HG02678 (cell line): Measurements from ENCODE around the gene HOXB7.
A peak's percentile ranks its signal among the peaks of the same experiment; 100 is the strongest.

ENCODE experiments used
- ATAC-seq: cut with Tn5 transposase; IDR thresholded peaks from one replicate; pipeline ENCODE4 v1.9.1; 2021; ENCODE audit warnings: mild to moderate bottlenecking, moderate library complexity; ENCODE audit not compliant: unreplicated experiment

Gene HOXB7

DNA sequence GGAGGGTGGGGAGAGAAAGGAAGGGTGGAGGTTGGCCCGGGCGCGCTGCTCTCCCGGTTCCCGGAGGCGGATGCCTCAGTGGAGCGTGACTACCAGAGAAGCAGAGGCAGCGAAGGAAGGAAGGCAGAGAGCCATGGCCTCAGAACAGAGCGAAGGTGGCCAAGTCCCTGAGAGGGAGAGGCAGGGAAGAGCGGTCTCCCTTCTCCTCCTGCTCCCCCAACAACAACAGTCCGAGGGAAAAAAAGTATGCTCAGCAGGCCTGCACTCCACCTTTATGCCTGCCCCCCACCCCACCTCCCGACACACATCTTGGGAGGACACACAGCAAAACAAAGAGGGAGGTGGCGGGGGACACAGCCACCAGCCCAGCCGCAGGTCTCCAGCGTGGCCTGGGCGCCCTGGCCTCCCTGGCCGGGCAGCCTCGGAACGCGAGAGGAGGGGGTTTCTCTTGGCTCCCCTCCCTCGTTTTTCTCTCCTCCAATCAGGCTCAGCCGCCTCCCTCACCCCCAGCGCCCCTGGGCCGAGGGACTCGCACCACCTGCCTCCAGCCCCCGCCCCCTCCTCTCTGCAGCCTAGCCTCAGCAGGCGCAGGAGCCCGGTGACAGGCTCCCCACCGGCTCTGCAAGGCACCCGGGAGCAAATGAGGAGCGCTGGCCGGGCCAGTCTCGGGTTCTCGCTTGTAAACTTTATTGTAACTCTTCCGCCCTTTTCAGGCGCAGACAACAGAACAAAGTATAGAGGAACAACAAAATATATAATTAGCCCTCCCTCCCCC lies 1.1 kb upstream of the HOXB7 start:
- no peak for ATAC-seq

DNA sequence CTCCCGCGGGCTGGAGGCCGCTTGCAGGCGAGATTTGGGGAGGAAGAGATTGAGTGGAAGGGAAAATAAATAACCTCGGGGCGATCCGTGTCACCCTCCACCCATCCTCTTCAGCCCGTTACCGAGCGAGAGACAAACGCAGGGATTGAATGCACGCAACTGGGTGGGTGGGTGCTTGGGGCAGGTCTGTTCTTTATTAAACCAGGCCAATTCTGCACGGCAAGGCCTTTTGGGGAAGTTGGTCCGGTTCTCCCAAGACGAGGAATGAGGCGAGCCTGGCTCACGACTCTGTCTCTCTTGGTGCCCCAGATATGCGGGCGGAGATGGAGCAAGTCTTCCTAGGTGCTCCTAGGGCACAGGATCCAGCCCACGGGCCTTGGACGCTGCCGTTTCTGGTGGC lies 396 bp upstream of the HOXB7 start:
- peak; percentile 12 for ATAC-seq

DNA sequence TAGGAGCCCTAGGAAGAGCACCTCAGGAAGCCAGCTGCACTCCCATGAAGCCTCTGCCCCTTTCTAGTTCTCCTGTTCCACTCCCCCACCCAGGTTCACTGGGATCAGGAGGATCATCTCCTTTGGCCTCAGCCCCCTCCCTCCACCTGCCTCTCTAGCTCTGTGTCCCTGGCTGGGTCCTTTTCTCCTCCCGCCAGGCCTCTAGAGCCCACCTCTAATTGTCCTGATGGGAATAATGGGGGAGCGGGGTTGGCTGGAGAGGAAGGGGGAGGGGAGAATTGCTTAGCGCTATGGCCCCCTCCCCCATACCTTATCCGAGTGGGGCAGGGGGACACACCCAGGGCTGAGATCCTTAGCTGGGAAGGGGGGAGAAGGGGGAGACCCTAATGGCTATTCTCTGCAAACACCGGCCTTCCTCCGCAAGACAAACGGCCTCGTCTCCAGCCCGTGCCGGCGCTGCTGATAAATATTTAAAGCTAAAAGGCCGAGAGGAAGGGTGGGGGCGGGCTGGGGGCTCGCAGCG lies 997 bp downstream of the HOXB7 start:
- ATAC-seq, result no peak

DNA sequence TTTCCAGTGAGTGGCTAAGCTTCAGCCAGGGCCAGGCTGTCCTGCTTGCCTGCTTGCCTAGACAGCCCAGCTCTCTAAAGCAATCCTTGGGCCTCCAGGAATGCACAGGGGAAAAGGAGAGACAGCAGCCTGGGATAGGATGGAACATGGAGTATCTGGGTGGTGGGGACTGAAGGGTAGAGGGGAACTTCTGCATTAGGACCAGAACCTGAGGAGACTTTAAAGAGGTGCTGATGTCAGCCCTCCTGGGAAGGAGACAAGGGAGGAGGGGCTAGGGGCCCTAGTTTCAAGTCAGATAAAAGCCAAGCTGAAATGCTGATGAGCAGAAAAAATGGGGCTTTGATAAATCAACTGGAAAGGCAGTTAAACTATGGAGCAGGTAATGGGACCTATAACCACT lies 1.8 kb downstream of the HOXB7 start:
- ATAC-seq, result no peak

DNA sequence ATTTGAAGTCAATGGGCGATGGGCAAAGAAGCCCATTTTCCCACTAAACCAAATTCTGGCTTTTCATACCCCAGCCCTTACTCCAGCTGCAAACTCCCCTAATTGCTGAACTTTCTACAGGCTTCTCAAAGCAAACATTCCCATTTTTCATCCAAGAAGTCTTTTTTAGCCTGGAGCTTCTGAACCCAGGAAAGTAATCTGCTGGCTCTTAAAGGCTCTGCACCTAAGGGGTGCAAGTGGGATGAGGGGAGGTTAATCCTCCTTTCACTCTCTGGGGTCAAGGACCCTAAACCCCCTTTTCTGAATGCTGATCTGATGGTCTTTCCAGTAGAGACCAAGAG lies 2.4 kb downstream of the HOXB7 start:
- ATAC-seq, result no peak

DNA sequence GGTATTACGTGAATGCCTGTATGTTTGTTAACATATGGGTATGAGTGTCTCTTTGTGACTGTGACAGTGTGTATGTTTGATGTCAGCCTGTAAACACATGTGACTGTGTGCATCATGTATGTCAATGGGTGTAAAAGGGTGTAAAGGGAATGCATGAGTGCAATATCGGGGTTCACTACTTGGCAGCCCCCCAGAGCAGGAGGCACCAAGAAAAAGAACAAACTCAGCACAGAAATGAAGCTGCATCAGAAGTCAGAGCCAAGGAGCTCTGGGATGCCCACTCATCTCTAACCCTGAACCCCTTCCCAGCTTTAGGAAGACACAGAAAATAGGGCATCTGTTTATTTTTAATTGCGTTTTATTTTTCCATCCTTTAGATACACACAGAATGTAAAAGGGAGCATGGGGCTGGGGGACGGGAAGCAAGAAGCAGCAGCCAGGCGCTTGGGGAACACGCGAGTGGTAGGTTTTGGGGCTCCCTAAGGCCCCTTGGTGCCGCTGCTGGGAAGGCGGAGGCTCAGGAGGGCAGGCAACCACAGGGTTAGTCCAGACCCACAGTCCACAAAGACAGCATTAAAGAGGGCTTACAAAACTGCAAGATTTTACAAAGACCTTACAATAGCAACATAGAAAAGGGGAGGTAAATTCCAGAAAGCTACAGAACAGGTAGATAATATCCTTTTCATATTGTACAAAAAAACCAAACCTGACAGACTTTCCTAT lies 3.8 kb downstream of the HOXB7 start:
- no peak for ATAC-seq

DNA sequence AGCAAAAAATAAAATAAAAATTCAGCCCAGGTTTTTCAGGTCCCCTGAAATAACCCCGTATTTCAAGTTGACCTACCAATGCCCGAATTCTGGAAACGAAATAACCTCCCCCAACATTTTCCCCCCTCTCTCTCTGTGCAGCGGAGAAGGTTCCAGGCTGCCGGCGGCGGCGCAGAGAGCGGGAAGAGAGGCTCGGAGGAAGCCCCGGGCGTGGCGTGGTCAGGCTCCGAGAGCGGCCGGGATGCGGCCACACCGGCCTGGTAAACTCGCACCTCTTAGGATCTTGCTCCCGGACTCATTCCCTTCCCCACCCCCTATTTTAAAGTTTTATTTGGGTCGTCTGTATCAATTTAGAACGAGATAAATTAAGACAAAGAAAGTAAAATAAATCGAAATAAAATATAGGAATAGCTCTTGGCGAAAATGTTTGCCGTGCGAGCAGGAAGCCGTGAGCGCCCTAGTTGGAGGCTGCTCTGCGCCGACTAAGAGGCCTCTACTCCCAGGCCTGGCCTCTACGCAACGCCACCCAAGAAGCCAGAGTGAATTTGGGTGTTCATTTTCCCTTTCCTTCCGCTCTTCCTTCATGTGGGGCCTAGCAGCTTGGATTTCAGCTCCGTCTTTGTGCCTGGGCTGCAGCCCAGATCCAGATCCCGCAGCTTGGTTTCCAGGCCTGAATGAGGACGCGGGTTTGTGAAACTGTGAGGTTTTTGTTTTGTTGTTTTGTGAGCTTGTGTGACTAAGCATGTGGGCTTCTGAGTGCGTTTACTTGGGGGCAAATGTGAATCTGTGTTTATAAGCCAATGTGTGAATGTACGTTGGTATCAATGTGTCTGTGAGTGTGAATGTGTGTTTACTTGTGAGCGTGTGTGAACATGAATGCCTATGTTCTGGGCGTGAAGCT lies 4.6 kb downstream of the HOXB7 start:
- ATAC-seq, result no peak

DNA sequence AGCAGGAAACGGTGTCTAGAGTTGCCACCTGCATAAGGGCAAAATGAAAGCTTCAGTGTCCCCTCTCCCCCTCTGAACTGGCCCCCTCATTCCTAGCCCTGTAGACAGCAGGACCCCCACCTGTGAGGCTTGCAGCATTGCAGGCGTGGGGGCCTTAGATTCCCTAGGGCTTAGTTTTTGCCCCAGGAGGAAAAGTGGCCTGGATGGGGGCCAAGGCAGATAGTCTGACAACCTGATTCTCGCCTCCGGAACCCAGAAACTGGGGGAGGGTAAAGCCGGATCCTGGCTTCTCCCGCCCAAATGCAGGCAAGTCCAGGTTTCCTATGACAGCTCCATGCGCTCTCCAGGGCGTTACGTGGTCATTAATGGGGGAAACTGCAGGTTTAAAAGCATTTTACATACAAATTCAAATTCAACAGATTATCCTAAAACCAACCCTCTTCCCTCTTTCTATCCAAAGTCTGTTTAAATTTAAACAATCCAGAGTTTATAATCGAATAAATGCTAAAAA lies 5.4 kb downstream of the HOXB7 start:
- no peak for ATAC-seq

DNA sequence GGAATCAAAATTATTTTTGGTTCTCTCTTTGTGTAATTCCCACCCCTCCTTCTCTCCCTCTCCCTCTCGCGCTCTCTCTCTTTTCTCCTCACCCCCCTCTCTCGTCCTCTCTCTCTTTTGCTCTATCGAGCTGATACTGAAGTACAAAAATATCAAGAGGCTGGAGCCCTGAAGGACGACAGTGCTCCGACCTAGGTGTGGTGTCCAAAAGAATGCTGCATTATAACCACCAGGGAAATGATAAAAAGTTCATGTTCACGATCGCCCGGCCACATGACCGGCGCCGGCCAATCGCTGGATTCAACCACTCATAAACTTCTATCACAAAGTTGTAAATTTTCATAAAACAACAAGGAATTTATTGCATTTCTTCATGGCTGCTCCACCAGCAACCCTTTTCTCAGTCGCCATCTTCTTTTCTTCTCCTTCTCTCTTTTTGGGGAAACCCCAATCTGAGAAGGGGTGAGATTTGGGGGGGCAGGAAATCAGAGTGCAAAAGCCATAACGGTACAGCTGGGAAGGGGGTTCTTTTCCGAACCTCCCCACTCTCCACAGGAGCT lies 6.0 kb downstream of the HOXB7 start, which contains the start of gene HOXB6:
HOXB6 (minus strand) TSS at position 217 of the 560 bp plus-strand sequence. CDS start 6,836 bp downstream, outside the sequence.
- no peak for ATAC-seq

DNA sequence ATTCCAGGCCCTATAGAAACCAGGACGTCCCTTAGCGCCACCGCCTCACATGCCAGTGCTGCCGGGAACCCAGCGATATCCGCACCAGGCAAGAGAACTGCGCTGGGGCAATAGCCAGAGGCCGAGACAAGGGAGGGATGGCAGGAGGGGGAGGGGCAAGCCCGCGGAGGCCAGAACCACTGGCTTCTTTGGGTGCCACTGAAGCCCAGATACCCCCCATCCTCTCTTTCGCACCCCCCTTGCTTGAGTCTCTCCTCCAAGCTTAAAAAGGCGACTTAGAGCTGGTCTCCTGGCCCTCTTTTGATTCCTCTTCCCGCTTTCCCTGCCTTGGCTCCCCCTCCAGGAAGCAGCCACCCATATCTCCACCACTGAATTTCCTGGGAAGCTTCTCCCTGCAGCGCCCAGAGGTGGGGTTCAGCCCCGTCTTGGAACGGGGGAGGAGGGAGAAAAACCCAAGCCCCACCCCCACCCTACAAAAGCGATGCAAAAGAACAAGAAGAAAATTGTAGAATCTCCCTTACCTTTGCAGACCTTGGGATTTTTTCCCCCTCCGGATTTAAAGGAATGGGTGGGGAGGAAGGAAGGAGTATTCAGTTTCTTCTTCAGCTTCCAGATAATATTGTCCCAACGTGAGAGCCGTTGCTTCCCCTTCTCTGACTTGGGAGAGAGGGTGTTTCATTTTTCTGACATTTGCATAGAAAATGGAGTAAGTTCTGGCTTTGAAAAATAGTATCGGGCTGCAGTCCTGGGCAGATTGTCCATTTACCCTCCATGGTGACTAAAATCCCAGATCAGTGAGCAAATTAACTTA lies 6.7 kb downstream of the HOXB7 start:
- no peak for ATAC-seq

DNA sequence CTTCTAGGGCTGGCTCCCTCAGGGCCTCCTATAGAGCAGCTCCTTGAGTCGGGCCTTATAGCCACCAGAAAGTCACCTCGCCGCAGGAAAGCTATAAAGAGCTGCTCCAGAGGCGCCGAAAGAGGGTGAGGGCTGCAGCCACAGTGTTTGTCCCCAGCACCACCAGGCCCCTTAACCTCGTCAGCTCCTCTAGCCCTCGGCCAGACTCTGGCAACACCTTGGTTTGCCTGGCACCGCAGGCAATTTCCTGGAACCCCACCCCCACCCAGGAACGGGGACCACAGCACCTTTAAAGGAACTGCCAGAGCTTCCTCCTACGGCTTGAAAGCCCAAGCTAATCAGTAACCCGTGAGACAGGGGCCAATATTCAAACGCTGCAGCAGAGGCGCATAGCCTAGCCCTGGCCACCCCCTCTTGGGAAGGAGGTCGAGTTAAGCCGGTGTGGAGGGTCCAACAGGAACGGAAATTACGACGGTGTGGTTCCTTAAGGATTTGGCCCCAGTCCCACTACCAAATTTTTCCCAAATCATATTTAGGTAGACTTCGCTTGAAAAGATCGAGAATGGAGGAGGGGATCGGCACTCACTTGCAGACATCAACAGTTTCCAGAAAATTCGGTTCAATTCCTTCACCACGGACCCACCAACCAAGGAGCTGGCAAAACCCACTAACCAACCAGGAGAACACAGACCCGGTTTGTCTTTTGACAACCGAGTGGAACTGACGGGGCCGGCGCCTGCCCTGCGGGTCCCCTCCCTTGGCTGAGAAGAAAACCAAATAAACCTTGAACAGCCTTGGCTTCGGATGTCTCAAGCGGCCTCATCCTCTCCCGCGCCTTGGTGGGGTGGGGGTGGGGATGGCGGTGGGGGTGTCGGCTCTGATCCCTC lies 9.0 kb downstream of the HOXB7 start:
- no peak for ATAC-seq

DNA sequence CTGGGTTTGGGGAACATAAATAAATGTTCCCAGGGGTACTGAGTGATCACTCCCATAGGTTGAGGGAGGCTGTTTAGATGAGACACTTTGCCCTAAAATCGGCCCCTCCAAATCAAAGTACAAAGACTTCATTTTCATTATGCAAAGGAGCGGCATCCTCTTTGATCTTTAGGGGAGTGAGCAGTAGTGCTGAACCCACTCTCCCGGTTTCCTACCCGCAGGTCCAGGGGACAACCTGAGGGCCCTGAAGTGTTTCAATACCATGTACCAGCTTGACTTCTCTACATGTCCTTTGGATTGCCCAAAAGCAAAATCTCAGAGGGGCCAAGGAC lies 9.6 kb downstream of the HOXB7 start:
- no peak for ATAC-seq

DNA sequence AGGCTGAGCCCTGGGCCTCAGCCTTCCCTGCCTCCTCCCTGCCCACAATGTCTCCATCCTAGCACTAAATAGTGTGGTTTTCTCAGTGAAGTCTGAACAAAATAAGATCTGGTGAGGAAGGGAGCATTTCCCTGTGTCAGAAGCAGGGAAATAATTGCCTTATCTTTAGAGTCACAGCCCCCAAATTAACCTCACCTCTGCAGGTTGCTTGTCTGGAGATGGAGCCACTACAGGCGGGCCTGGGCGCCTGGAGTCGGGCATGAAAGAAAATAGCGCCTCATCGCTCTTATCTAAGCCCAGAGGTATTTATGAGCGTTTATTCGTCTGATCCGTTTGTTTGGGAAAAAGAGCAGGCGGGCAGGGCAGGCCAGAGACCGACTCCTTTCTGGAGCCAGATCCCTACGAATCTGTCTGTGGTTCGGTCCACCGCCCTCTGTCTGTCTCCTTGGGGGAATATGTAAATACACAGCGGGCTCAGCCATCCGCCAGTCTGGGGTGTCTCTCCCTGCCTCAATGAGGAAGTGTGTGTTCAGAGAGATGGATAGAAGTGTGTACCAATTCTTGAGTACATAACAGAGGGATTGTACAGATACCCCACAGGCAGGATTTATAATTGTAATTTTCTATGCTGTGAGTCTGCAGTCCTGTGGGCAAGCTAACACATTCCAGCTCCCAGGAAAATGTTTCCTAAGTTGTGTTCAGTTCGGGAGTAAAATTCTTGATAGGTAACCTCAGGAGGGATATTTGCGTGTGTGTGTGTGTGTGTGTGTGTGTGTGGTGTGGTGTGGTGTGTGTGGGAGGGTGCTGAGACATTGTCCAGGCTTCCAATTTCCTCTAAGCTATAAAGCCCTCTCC lies 10.3 kb downstream of the HOXB7 start:
- no peak for ATAC-seq

DNA sequence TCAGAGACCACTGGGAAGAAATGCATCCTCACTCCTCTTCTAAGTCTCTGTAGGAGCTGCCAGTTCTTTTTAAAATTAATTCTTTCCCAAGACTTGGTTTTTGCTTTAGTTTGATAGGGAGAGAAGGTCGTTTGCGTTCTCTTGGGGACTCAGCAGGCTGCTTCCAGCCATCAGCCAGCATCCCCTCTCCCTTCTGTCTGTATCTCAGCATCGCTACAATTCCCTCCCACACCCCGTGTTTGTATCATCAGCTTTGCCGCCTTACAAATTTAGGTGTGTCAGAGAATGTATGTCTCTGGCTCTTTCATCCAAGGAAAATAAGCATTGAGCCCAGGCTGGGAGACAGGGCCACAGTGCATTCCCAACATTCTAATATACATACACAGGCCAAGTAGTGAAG lies 11.5 kb downstream of the HOXB7 start:
- ATAC-seq, result no peak

DNA sequence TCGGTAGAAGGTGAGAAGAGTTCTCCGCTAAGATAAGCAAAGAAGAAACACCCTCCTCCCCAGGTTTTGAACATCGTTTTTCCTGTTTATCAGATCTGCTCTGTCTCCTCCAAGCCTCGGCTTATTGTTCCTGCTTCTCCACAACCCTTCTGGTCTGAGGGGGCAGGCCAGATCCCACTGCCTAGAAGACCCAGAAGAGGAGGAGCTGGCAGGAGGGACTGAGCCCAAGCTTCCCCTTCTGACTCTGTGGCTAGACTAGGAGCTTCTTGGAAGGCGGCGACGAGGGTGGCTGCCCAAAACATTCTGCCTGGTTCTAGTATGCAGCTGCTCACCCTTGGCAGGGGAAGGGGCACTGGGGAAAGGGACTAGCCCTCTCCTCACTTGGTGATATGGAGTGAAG lies 12.1 kb downstream of the HOXB7 start:
- no peak for ATAC-seq

DNA sequence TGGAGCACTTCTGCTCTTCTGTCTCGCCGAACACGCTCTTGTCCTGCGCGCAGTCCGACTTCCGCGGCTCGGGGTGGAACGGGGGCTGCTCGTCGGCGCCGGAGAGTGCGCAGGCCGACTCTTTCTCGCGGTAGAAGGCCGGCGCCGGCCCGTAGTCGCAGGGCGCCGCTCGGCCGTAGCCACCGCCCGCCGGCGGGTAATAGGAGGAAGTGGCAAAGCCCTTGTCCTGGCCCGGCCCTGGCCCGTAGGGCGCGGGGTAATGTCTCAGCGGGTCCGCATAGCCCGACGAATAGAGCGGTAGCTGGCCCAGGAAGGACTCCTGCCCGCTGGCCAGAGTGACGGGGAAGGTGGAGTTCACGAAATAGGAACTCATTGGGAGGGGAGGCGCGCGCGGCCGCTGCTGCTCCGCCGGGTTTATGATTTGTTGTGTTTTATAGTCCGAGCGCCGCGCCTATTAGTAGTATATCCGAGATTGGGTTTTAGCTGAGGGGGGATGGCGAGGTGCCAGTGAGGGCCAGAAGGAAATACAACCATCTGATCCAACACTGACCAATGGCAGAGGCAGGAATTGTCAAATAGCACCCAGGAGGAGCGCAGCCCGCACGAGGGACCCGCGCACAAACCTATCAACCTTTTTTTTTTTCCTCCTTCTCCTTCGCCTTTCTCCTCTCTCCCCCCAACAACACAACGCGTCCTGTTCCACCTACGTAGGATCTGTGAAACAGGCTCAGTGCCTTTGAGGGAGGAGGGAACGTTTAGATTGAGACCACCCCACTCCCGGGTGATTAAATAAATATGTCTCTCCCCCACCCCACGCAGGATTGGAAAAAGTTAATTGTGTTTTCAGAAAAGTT lies 12.8 kb downstream of the HOXB7 start:
- no peak for ATAC-seq

DNA sequence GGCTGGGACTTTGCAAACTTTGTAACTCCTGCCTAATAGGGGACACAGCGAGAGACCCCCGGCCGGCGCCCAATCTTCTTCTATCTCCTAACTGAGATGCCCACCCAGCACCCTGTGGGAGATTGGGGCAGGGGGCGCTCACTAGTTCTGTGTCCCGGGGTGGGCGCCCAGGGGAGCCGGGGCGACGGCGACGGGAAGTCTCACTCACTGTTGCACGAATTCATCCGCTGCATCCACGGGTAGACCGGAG lies 13.4 kb downstream of the HOXB7 start:
- ATAC-seq, result no peak
